Spinal cord (tissue), 10 donors: ENCODE results near the gene PDIA2. TPM values are rescaled to one million over a fixed set of nuclear protein-coding genes. Genes with fewer than 3 reads are reported as not detected.

Experiments used
- DNase-seq, 6 donors: peaks; one replicate each; pipeline versions ENCODE4 v3.0.0 to v3.0.0-alpha.2; 2013 to 2015; ENCODE audit warnings: low spot score in 6 of 6, low read depth in 4 of 6
- H3K27ac ChIP-seq: one replicate; pipeline ENCODE4 v1.5.1; 2013; ENCODE audit warnings: low read depth, low read length, control low read depth
- H3K27me3 ChIP-seq: one replicate; pipeline ENCODE4 v1.6.1; 2013; ENCODE audit warnings: low read length; ENCODE audit not compliant: control insufficient read depth, insufficient read depth
- H3K36me3 ChIP-seq: one replicate; pipeline ENCODE4 v1.6.1; 2013; ENCODE audit warnings: low read length; ENCODE audit not compliant: control insufficient read depth, insufficient read depth
- H3K4me1 ChIP-seq: one replicate; pipeline ENCODE4 v1.6.1; 2013; ENCODE audit warnings: low read length; ENCODE audit not compliant: control insufficient read depth, insufficient read depth
- H3K4me3 ChIP-seq: one replicate; pipeline ENCODE4 v1.5.1; 2013; ENCODE audit warnings: low read depth, low read length, control low read depth
- H3K9me3 ChIP-seq: one replicate; pipeline ENCODE4 v1.6.1; 2013; ENCODE audit warnings: low read length; ENCODE audit not compliant: control insufficient read depth, insufficient read depth
- WGBS: methylation state at CpG from one replicate; pipeline ENCODE4 v1.1.5; 2013; ENCODE audit warnings: missing lambda C conversion rate; ENCODE audit not compliant: insufficient coverage; 5-methylcytosine and 5-hydroxymethylcytosine counted together
- polyA plus RNA-seq, 2 donors: library from polyadenylated mRNA; unstranded; fragments of 120-200 nt; gene quantifications; one replicate each; pipeline ENCODE4 v1.2.1, GENCODE V29; 2013; ENCODE audit not compliant: insufficient read length in 2 of 2
- total RNA-seq, 2 donors: library from RNA; depleted of rRNA in 1 of 2; stranded (reverse); fragments of 120-200 nt in 1 of 2; fragments of >200 nt in 1 of 2; gene quantifications; one replicate each; pipeline versions ENCODE4 v1.2.3 to v1.2.4, GENCODE V29; 2013 to 2014
- donor health status: healthy.

The PDIA2 gene
- total and polyA plus RNA-seq, 4 donors = 8.0 to 38.4 (median 23.8) TPM

DNA sequence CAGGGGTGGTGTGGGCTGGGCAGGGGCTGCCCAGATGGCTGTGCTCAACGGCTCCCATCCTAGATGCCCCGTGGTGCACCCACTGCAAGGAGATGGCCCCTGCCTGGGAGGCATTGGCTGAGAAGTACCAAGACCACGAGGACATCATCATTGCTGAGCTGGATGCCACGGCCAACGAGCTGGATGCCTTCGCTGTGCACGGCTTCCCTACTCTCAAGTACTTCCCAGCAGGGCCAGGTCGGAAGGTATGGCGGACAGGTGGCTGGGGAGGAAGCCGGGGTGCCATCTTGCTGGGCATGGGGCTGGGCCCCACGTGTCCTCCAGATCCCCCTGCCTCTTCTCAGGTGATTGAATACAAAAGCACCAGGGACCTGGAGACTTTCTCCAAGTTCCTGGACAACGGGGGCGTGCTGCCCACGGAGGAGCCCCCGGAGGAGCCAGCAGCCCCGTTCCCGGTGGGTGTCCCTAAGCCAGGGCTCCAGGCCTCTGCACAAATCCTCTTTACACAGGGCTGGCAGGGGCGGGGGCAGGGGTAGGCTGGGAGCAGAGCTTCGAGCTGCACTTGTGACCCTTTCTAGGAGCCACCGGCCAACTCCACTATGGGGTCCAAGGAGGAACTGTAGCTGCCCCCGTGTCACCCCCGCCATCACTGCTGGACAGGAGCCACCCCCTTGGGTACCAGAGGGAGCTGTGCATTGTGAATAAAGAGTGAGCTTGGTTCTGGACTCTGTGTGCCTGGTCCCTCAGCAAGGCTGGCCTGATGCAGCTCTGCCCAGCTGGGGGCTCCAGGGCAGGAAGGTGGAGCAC lies 3.7 kb downstream of the PDIA2 start:
- DNase-seq = no peak
- H3K4me3 ChIP-seq = no peak overlapping the region
- H3K27ac ChIP-seq = no peak overlapping the region
- H3K9me3 ChIP-seq = no peaks in the 10 kb centered on the region
- 93% methylated on average over 21 of the region's 22 CpGs for whole genome bisulfite sequencing
- H3K4me1 ChIP-seq = peaks cover 4% of the 10 kb centered on the region
- H3K27me3 ChIP-seq = peaks cover 5% of the 10 kb centered on the region
- peaks cover 92% of the 10 kb centered on the region for H3K36me3 ChIP-seq

DNA sequence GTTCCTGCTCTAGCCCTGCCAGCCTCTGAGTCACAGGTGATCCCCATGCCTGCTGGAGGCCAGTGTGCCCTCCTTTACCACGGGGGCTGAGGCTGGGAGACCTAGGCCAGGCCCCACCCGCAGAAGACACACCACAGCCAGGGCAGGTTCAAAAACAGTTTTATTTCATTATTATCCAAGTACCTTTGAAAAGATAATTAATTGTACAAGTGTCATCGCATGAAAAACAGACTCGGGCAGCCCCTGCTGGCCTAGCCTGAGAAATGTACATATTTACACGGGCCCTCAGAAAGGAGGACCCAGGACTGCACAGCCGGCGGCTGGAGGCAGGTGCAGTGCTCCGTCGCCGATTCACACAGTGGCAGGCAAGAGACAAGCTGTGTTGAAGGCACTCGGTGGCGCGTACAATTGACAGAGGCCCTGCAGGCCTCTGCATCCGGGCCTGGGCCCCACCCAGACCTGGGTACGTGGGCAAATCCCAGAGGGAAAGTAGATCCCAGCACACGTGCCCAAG lies 4.4 kb downstream of the PDIA2 start:
- no peak overlapping the region for H3K4me3 ChIP-seq
- 71% methylated on average over 15 of the region's 16 CpGs for WGBS
- DNase-seq = no peak
- H3K27ac ChIP-seq = no peak overlapping the region
- H3K36me3 ChIP-seq = peaks cover 94% of the 10 kb centered on the region
- H3K27me3 ChIP-seq = no peaks in the 10 kb centered on the region
- no peaks in the 10 kb centered on the region for H3K4me1 ChIP-seq
- no peaks in the 10 kb centered on the region for H3K9me3 ChIP-seq

DNA sequence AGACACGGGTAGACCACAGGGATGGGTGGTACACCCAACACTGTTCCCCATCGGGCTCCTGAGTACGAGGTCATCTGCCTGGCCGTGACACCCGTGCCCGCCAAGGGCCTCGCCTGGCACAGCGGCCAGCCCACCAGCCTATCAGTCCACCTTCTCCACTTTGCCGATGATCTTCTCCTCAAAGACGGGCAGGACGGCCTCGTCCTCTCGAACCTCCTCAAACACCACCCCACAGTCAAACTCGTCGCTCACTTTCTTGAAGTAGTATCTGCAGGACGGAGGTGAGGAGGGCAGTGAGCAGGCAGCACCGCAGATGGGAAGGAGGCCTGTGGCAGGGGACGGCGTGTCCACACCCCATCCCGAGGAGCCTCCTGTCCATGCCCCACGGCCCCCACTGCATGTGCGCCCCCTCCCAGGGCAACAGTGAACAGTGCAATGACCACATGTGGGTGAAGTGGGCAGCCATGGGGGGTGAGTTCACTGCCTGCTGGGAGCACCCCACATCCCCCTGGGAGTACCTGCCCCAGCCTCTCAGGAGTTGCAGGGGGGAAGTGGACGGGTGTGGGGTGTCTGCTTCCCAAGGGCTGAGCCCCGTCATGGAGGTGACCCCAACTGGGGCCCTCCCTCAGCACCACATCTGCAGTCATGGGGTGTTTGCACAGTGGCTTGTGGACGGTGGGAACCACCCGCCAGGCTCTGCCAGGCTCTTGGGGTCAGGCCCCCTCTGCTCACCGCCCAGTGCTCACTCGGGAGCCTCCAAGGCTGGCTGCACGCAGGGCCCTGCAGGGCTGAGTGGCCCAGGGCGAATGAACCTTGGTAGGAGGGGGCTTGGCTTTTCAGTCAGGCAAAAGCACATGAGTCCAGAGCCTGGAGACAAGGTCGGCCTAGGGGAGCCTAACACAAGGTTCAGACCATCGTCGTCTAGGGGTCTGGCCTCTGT lies 5.3 kb downstream of the PDIA2 start:
- Histone ChIP-seq H3K27me3 (no peaks in the 10 kb centered on the region), H3K4me3 (no peak overlapping the region), H3K9me3 (no peaks in the 10 kb centered on the region), H3K36me3 (peaks cover 95% of the 10 kb centered on the region), H3K27ac (no peak overlapping the region), H3K4me1 (no peaks in the 10 kb centered on the region)
- 94% methylated on average over 28 of the region's 33 CpGs for WGBS
- DNase-seq = no peak

DNA sequence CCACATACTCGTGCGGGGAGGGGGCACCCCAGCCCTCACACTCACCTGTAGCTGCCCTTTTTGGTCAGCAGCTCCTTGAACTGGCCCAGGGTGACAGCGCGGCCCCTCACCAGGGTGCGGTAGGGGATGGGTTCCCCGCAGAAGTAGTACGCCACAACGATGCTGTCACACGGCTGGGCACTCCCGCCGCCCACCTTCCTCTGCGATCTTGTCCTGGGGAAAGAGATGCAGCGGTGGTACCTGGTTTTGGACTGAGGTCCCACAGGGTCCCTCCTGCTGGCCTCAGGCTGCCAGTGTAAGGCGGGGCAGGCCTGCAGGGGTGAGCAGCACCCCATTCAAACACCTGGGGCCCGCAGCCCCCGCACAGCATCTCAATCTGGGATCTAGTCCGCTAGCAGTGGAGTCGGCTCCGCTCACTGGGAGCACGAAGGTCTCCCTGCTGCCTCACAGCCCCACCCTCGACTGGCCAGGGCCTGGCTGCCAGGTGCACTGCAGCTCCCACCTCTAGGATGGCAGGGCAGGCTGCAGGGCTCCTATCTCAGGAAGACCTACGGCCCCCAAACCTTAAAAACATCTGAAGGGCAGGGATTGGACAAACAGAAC lies 6.5 kb downstream of the PDIA2 start:
- no peak overlapping the region for H3K27ac ChIP-seq
- H3K4me3 ChIP-seq = no peak overlapping the region
- H3K4me1 ChIP-seq = no peaks in the 10 kb centered on the region
- peaks cover 88% of the 10 kb centered on the region for H3K36me3 ChIP-seq
- 95% methylated on average over 22 of the region's 22 CpGs for WGBS
- no peaks in the 10 kb centered on the region for H3K27me3 ChIP-seq
- H3K9me3 ChIP-seq = no peaks in the 10 kb centered on the region
- no peak for DNase-seq

DNA sequence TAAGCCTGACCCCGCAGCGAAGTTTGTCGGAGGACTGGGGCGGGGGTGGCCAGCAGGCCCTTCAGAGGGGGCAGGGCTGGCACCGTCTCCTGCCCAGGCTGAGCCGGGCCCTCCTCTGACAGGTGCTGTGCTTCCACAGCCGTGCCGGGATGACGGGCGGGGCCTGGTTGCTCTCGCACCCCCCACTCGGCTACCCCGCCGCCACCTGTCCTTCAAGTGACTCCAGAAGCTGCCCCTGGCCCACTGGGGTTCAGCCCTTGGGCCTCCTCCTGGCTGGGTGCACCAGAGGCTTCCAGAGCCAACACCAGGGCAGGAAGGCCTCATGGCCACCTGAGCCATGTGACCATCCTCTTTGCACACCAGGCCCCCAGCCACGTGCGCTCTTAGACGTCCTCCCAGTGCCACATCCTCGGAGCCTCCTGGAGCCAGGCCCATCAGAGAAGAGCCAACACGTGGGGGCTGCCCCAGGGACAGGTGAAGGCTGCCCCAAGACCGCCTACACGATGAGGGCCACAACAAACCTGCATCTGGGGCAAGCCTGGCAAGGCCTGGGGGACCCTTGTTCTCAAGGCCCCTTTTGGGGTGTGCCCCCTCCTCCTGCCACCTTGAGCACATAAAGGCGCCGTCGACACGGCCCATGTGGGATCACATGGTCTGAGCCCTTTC lies 7.2 kb downstream of the PDIA2 start:
- H3K9me3 ChIP-seq = no peaks in the 10 kb centered on the region
- H3K4me3 ChIP-seq = no peak overlapping the region
- H3K4me1 ChIP-seq = no peaks in the 10 kb centered on the region
- peaks cover 86% of the 10 kb centered on the region for H3K36me3 ChIP-seq
- WGBS = 91% methylated on average over 25 of the region's 25 CpGs
- no peak overlapping the region for H3K27ac ChIP-seq
- no peaks in the 10 kb centered on the region for H3K27me3 ChIP-seq
- DNase-seq = no peak

DNA sequence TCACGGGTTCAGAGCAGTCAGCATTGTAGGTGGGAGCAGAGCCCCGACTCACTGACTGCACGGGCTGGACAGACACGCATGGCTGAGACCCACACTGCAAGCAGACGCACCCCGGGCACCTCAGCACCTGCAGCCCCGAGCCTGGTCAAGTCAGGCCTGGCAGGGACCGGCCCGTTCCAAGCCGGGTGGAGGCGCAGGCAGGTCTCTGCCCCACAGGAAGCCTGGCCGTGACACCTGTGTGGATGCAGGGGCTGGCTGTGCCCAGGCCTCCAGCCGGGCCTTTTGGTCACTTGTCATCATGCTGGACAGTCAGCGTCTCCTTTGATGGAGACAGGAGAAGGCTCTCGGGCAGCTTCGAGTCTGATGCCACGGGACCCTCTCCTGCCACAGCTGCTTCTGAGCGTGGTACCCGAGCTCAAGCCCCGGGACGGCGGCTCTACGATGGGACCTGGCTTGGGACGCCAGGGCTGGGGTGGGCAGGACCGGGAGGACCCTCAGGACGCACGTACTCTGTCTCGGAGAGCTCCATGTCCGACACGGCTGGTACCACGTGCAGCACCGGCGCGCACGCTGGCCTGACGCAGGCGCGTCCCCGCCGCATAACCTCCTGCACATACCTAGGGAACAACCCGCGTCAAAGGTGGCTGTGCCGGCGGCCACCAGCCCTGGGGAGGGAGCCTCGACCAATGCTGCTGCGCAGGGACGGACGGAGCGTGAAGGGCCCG lies 7.9 kb downstream of the PDIA2 start:
- Histone ChIP-seq H3K36me3 (peaks cover 85% of the 10 kb centered on the region), H3K9me3 (no peaks in the 10 kb centered on the region), H3K27me3 (no peaks in the 10 kb centered on the region), H3K4me1 (no peaks in the 10 kb centered on the region), H3K27ac (no peak overlapping the region), H3K4me3 (no peak overlapping the region)
- DNase-seq = no peak
- WGBS = 95% methylated on average over 50 of the region's 50 CpGs

DNA sequence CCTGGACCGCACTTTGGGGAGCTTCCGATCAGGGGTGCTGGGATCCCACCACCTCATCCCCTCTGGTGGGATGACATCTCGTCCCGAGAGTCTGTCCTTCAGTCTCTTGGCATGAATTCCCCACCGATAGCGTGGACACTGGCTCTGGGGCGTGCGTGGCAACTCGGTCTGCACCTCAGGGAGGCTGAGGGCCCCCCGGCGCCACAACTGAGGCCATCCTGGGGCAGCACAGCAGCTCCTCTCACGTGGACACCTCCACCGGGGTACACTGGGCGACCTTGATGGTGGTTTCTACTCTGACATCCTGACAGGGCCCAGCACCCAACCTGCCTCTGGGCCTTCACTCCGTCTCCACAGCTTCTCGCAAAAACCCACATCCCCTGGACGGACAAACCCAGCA lies 8.6 kb downstream of the PDIA2 start:
- WGBS = 98% methylated on average over 17 of the region's 17 CpGs
- no peaks in the 10 kb centered on the region for H3K4me1 ChIP-seq
- H3K9me3 ChIP-seq = no peaks in the 10 kb centered on the region
- H3K36me3 ChIP-seq = peaks cover 87% of the 10 kb centered on the region
- H3K27me3 ChIP-seq = no peaks in the 10 kb centered on the region
- no peak overlapping the region for H3K4me3 ChIP-seq
- no peak for DNase-seq
- H3K27ac ChIP-seq = no peak overlapping the region

DNA sequence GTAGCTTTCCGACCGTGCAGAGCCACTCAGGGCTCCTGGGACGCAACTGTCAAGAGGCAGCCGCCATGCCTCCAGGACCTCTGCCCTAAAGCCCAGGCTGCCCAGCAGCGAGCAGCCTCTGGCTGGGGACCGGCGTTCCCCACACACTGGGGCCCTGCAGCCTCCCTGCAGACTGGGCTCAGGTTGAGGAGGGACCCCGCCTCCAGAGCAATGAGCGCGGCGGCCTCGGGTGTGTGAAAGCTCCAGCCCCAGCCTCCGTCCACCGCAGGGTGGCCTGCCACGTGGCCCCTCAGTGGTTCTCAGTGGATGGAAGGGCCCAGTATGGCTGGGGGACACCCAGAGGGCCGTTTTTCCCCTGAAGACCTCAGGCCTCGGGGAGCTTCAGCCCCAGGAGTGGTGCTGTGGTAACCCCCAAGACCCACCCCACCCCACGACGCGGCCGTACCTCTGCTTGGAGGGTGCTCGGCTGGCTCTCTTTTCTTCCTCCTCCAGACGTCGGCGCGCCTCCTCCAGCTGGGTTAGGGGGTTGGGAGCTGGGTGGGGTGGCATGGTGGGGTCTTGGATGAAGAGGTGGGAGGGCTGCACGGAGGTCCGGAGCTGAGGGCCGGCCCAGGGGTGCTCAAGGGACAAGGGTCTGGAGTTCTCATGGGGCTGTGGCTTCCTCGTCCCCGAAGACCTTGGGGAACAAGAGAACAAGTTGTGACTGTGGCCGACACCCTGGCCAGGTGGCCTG lies 10.2 kb downstream of the PDIA2 start:
- Histone ChIP-seq H3K27ac (no peak overlapping the region), H3K27me3 (no peaks in the 10 kb centered on the region), H3K36me3 (peaks cover 87% of the 10 kb centered on the region), H3K4me3 (no peak overlapping the region), H3K9me3 (no peaks in the 10 kb centered on the region), H3K4me1 (no peaks in the 10 kb centered on the region)
- 92% methylated on average over 14 of the region's 32 CpGs for WGBS
- no peak for DNase-seq
